HepG2 (cell line): ENCODE results near the gene PPP2R5C.
A peak's percentile ranks its signal among the peaks of the same experiment; 100 is the strongest.

Experiments
- YY1 ChIP-seq: IDR thresholded peaks from 2 replicates; pipeline ENCODE4 v1.6.1; 2011; ENCODE audit warnings: low read length, low read depth, moderate library complexity, mild to moderate bottlenecking; ENCODE audit not compliant: insufficient read depth, insufficient replicate concordance
- ZNF225 ChIP-seq: sonication (generic); formaldehyde crosslinking; IDR thresholded peaks from 2 replicates; pipeline ENCODE4 v1.4.0; 2020; ENCODE audit warnings: mild to moderate bottlenecking, missing genetic modification reagents
- ZNF296 ChIP-seq: sonication (generic); formaldehyde crosslinking; conservative IDR thresholded peaks from 2 replicates; pipeline ENCODE4 v1.5.0; 2020; ENCODE audit warnings: mild to moderate bottlenecking, missing genetic modification reagents
- ZNF691 ChIP-seq: sonication (generic); formaldehyde crosslinking; IDR thresholded peaks from 2 replicates; pipeline ENCODE4 v1.4.0; 2020; ENCODE audit warnings: missing genetic modification reagents, low read depth, mild to moderate bottlenecking, borderline replicate concordance
- TF ChIP-seq, protein P1 (sequence below), 2 experiments: sonication (generic) in 1 of 2; formaldehyde crosslinking in 1 of 2; IDR thresholded peaks; 2 replicates each; pipeline versions ENCODE4 v1.4.0 to v1.6.1; 2018 to 2020; ENCODE audit warnings: missing genetic modification reagents in 2 of 2, borderline replicate concordance in 1 of 2, low read depth in 1 of 2, mild to moderate bottlenecking in 1 of 2, missing biosample characterization in 1 of 2

GRCh38 chr14:101947577-101947903 is 186.0 kb downstream of the PPP2R5C start:
- no peak for TF ChIP-seq ZNF691
- TF ChIP-seq, protein P1, sequence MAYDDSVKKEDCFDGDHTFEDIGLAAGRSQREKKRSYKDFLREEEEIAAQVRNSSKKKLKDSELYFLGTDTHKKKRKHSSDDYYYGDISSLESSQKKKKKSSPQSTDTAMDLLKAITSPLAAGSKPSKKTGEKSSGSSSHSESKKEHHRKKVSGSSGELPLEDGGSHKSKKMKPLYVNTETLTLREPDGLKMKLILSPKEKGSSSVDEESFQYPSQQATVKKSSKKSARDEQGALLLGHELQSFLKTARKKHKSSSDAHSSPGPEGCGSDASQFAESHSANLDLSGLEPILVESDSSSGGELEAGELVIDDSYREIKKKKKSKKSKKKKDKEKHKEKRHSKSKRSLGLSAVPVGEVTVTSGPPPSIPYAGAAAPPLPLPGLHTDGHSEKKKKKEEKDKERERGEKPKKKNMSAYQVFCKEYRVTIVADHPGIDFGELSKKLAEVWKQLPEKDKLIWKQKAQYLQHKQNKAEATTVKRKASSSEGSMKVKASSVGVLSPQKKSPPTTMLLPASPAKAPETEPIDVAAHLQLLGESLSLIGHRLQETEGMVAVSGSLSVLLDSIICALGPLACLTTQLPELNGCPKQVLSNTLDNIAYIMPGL (CRISPR knock-in tag; IDR thresholded peaks at IDR 0.05; ENCODE audit: borderline replicate concordance in 1 of 2, low read depth in 1 of 2): no peak
- no peak for TF ChIP-seq YY1
- TF ChIP-seq ZNF225 (CRISPR knock-in tag): no peak
- 0 out of 2 replicates have a peak, but pooled peaks have one; percentile 65 for TF ChIP-seq ZNF296 (CRISPR knock-in tag)
